Fibroblast of skin of left biceps (primary cell): ENCODE results near the gene SLC17A4.

ENCODE experiments used
- DNase-seq, 2 experiments: peaks; one replicate each; pipeline ENCODE4 v3.0.0-alpha.2; 2013; ENCODE audit warnings: low read depth in 2 of 2

SLC17A4 gene

GRCh38 chr6:25816252-25816651, 61.7 kb downstream of the SLC17A4 start:
- no peak for DNase-seq

- DNase-seq, result no peak
Measured at GRCh38 chr6:25821341-25821740, 66.8 kb downstream of the SLC17A4 start.

- no peak for DNase-seq
Measured at GRCh38 chr6:25829375-25829774, 74.8 kb downstream of the SLC17A4 start.

GRCh38 chr6:25830458-25830857, 75.9 kb downstream of the SLC17A4 start:
- no peak for DNase-seq
